ENCODE measurements around the gene MELK.

MELK gene

DNA sequence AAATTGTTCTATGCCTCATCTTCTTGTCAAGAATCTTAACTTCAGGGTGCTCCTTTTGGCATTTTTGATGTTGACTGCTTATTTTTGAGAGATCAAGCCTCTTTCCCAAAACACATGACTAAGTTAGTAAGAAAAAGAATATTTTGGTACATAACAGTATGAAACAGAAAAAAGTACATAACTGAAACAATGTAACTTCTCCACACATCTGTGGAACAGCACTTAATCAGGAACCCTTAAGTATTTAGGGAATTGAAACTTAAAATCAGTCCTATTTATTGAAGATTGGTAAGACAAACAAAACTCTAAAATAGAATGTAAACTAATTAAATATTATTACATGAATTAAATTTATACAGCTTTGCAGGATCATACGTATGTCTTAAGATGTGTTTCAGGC, 103.4 kb downstream of the MELK start:
- DNase-seq (ENCODE audit: low read depth), result no peak

DNA sequence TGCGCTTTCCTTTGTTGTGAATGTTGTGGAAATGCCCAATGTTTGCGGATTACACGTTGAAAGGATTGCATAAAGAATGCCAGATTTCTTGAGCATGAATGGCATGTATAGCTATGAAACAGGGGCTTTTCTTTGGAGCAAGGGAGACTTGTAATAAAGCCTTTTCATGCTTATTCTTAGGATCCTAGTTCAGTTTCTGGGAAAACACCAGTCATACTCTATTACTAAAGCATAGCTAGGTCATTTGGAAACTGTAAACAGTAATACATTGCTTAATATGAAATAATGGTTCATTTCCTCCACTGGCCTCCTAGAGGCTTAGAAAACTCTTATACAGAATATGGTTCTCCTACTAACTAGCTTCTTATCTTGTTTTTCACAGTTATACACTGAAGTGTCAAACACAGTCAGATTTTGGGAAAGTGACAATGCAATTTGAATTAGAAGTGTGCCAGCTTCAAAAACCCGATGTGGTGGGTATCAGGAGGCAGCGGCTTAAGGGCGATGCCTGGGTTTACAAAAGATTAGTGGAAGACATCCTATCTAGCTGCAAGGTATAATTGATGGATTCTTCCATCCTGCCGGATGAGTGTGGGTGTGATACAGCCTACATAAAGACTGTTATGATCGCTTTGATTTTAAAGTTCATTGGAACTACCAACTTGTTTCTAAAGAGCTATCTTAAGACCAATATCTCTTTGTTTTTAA, 104.2 kb downstream of the MELK start:
- no peak for DNase-seq (ENCODE audit: low read depth)

DNA sequence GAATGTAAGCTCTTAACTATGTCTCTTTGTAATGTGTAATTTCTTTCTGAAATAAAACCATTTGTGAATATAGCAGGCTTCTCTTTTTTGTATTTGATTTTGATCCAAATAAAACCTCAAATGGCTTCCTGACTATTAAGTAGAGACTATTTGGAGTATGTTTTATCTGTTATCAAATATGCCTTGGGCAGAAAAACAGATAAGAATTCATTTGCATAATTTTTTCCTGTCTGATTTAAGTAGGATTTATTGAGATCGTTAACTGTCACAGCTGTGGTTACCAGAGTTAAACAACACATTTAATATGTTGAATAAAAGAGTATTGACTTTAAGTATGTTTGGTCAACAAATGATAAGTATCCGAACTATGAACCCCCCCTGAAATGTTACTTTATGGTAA, 104.9 kb downstream of the MELK start:
- no peak for DNase-seq (ENCODE audit: low read depth)

DNA sequence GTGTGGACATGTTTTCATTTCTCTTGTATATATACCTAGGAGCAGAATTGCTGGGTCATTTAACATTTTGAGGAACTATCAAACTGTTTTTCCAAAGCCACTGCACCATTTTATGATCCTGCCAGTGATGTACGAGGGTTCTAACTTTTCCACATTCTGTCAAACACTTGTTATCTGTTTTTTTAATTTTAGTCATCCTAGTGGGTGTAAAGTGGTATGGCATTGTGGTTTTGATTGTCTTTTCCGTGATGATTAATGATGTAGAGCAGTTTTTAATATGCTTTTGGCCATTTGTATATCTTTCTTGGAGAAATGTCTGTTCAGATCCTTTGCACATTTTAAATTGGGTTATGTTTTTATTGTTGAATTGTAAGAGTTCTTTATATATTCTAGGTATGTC, 107.0 kb downstream of the MELK start:
- DNase-seq (ENCODE audit: low read depth), result no peak

DNA sequence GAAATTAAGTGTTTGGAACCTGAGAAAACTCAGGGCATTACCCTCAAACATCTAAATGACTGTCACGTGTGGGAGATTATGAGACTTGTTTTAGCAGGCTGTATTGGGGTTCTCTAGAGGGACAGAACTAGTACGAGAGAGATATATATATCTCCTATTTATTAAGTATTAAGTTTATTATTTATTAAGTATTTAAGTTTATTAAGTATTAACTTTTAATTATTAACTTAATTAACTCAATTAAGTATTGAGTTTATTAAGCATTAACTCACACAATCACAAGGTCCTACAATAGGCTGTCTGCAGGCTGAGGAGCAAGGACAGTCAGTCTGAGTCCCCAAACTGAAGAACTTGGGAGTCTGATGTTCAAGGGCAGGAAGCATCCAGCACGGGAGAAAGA, 113.8 kb downstream of the MELK start:
- DNase-seq (ENCODE audit: low read depth), result no peak

DNA sequence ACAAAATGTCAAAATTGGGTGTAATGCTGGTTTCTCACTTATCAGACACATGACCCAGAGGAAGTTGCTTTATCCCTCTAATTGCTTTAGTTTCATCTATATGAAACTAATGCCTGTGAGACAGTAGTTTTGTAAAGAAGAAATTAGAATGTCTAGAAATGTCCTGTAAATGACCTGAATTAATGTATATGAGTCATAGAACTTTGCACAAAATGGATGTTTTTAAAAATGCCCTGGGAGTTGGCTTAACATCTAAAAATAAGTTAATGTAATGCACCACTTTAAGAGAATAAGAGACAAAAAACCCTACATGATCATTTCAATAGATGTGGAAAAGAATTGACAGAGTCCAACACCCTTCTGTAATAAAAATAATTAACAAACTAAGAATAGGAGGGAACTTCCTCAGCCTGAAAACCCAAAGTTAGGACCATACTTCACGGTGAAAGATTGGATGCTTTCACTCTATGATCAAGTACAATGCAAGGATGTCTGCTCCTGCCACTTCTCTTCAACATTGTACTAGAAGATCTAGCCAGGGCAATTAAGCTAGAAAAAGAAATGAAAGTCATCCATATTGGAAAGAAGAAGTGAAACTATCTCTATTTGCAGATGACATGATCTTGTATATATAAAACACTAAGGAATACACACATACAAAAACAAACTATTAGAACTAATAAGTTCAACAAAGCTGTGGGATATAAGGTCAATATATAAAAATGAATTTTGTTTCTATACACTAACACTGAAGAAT, 117.9 kb downstream of the MELK start:
- no peak for DNase-seq (ENCODE audit: low read depth)

DNA sequence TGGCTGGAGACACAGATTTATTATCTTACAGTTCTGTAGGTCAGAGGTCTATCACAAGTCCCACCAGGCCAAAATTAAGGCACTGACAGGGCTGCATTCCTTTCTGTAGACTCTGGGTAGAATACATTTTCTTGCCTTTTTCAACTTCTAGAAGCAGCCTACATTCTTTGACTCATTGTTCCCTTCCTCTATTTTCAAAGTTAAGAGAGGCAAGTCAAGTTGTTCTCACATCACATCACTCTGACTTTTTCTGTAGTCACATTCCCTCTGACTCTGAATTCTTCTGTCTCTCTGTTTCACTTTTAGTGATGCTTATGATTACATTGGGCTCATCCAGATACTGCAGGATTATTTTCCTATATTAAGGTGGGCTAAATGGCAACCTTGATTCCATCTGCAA, 119.0 kb downstream of the MELK start:
- DNase-seq (ENCODE audit: low read depth), result no peak

DNA sequence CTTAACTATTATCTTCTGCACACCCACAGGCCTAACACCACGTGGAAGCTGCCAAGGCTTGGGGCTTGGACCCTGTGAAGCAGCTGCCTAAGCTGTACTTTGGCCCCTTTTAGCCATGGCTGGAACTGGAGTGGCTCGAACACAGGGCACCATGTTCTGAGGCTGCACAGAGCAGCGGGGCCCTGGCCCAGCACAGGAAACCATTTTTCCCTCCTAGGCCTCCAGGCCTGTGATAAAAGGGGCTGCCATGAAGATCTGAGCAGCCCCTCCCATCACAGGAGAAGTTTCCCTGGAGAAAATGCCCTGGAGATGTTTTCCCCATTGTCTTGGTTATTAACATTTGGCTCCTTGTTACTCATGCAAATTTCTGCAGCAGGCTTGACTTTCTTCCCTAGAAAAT, 126.3 kb downstream of the MELK start:
- no peak for DNase-seq (ENCODE audit: low read depth)

DNA sequence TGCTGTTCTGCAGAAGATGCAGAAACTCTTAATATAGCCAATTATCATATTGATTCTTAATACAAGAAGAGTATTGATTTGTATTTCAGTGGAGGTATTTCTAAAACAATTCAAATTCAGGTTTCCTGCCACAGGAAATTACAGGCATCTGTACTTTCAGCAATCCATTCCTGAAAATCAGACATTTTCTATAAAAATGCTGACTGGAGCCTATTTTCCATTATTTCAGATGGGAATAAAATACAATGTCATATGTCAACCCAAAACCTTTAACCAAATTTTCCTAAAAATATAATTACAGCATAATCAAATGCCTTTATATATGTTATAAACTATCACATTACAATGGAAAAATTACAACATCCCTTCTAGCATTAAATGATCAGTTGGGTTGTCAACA, 131.5 kb downstream of the MELK start:
- DNase-seq (ENCODE audit: low read depth), result no peak

DNA sequence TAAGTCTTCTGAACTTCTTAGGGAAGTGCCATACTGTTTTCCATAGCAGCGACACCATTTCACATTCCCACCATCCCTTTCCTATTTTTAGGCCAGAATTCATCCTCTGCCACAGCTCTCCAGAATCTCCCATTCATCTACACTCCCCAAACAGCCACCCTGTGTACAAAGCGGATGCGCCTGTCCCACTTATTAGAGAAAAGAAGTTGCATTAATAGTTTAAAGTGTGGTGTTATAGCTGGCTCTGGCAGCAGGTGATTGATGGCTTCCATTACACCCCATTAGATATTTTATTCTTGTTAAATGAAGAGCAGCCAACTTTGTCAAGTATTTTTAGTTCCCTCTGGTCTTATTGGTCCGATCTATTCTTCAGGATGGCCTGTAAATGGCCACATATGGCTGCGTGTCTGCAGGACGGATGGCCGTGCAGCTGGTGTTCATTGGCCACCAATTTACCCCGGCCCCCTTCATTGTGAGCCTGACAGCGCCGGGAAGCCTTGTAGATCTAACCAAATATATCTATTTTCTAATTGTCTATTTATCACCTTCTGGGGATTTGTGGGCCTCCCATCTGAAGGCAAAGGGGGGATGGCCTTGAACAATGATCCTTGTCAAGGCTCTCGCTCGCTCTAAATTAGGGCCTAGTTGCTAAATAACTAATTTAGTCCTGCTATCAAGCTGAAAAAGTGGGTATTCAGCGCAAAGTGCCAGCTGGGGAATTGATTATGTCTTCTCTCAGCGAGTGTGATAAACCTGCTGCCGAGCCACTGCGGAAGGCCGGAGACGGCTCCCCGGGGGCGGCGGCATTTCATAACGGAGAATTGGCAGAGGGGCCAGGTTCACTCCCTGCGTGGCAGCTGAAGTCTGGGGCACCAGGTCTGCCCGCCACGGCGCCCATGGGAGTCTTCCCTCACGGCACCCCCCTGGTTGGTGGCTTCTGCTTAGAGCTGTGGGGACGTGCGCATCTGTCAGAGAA, 141.1 kb downstream of the MELK start:
- no peak for DNase-seq (ENCODE audit: low read depth)

DNA sequence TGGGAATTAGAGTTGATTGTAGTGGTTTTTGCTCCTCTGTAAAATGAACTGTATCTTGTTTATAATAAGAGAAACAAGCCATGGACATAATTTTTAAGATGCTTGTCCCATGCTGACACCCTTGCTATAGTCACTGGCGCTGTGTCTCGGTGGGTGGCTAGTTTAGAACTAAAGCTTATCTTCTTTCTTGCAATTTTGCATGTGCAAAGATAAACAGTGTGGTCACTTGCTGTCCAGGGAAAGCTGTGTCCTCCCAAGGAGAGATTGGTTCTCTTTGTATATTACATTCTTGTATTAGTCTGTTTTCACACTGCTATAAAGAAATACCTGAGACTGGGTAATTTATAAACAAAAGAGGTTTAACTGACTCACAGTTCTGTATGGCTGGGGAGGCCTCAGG, 143.8 kb downstream of the MELK start:
- DNase-seq (ENCODE audit: low read depth), result no peak

DNA sequence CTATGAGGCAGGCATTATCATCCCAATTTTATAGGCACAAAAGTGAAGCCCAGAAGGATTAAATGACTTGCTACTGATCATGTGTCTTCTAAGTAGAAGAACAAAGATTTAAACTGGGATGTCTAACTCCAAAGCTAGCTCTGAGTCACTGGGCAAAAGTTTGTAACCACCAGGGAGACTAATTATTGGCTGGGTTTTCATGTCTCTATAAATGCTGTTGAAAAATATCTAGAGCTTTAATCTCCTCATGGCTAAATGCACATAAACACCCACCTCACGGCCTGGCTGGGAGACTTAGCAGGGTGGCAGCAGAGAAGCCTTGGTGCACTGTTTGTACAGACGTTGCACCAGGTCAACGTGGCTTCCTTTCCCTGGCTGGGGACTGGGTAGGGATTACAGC, 144.6 kb downstream of the MELK start:
- no peak for DNase-seq (ENCODE audit: low read depth)

DNA sequence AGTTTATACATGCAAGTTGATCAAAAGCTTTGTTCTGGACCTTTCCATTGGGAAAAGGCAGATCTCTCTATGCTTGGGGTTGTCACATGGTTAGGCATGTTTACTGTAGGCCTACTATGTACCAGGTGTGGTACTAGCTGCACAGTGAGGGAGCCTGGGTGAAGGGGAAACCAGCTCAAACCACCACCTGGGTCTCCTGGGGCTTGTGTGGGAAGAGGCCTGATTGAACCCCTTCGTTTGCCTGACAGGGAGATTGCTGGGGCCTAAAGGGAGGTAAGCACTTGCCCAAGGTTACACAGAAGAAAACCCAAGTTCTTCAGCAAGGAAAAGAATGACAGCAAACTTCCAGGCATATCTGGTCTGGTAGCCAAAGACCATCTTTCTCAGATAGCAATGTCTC, 145.9 kb downstream of the MELK start:
- no peak for DNase-seq (ENCODE audit: low read depth)

DNA sequence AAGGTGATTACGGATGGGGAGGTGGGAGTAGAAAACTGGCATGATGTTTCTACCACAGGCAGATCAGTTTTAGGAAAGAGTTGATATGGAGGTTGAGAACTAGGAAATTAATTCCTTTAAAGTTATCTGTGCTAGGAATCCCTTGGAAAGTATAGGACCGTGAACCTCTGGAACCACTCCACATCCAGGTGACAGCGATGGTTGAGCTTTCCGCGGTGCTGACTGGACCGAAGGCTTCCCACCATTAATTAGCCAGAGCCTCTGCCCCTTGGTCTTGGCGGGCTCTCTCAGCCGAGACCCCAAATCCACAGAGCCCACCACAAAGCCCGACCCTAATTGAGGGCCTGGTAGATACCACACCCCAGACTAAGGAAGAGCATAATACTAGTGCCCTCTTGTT, 147.3 kb downstream of the MELK start:
- DNase-seq (ENCODE audit: low read depth), result no peak

DNA sequence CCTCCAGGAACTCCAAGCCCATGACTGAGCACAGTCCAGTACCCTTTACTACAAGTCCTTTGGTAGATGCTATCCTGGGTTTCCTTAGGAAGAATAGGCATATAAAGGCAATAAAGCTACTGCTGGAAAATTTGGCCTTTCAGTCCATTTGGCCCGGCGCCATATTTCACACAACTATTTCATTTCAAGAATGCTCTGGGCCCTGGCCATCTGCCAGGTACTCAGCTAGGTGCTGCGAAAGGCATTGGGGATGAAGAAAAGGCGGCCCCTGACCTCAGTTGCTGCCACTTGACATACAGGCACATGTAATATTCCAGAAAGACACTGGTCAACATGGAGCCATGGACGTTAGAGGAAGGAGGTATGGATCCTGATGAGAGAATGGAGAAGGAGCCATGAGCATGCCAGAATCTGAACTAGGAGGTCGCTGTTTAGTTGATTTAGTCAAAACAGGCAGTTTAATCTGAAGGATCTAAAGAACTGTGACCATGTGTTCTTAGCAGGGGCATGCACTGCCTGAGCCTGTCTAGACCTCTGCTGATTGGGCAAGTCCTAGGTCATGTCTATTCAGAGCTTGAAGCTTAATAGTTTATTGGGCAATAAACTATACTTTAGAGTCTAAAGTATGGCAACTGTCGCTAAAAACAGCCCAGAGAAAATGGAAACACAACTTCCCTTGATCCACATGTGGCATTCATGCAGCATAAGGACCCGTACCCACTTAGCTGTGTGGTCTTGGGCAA, 149.3 kb downstream of the MELK start:
- DNase-seq (ENCODE audit: low read depth), result no peak

DNA sequence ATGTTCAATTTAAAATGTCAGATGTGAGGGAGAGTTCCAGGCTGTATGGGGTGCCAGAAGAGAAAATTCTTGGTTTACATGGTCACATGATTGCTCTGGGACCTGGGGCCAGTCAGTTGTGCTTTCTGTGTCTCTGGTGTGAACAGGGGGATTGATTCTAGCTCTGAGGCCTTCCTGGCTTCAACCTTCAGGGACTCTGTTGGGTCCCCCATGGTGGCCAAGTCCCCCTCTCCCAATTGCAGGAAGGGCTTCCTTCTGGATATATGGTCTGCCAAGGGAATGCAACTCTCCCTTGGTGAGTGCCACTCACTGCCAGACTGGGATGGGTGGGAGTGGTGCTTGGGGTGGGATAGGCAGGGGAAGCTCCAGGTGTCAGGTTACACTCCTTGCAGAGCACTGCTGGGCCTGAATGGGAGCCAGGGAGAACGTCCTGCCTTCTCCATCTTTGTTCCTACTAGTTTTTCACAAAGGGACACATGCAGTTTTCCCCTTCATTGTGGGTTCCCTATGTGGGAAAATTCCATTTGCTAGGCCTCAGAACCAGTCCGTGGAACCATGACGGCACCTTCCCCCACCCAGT, 153.2 kb downstream of the MELK start:
- DNase-seq (ENCODE audit: low read depth), result no peak
